Epithelial cell of esophagus (primary cell): Measurements from ENCODE around the gene CAMK2B.

Experiments used
- DNase-seq: peaks from one replicate; pipeline ENCODE4 v3.0.0; 2010; ENCODE audit warnings: low read depth
- H3K4me3 ChIP-seq: 2 replicates; pipeline ENCODE4 v1.5.1; 2011; ENCODE audit warnings: mild to moderate bottlenecking, low read length, control low read depth
- CTCF ChIP-seq: IDR thresholded peaks from 2 replicates; pipeline ENCODE4 v1.5.1; 2011; ENCODE audit warnings: low read depth, mild to moderate bottlenecking, low read length, control low read depth, inconsistent platforms; ENCODE audit not compliant: insufficient read depth; ENCODE audit errors: missing control alignments

The CAMK2B gene

GRCh38 chr7:44212581-44213184 is 112.7 kb downstream of the CAMK2B start:
- TF ChIP-seq CTCF = no peak
- H3K4me3 ChIP-seq = no peak overlapping the region
- DNase-seq = no peak

GRCh38 chr7:44212018-44212417 is 113.4 kb downstream of the CAMK2B start:
- no peak overlapping the region for H3K4me3 ChIP-seq
- no peak for TF ChIP-seq CTCF
- no peak for DNase-seq

GRCh38 chr7:44211126-44211675 is 114.2 kb downstream of the CAMK2B start:
- TF ChIP-seq CTCF = no peak
- no peak overlapping the region for H3K4me3 ChIP-seq
- no peak for DNase-seq

- DNase-seq = no peak
- no peak overlapping the region for H3K4me3 ChIP-seq
- TF ChIP-seq CTCF = no peak
Observed at GRCh38 chr7:44210107-44210506, 115.3 kb downstream of the CAMK2B start.

- H3K4me3 ChIP-seq = no peak overlapping the region
- no peak for TF ChIP-seq CTCF
- DNase-seq = no peak
Observed at GRCh38 chr7:44208085-44208484, 117.3 kb downstream of the CAMK2B start.

GRCh38 chr7:44206008-44206407 is 119.4 kb downstream of the CAMK2B start:
- TF ChIP-seq CTCF = no peak
- no peak overlapping the region for H3K4me3 ChIP-seq
- DNase-seq = no peak

- no peak for TF ChIP-seq CTCF
- peak; percentile 52 for DNase-seq
Observed at GRCh38 chr7:44201813-44202212, 123.6 kb downstream of the CAMK2B start.

More at GRCh38 chr7:44201813-44202212, 123.6 kb downstream of the CAMK2B start:
- peak overlapping the region; percentile 63 for H3K4me3 ChIP-seq
